Memory B cell (primary cell): ENCODE measurements around the gene ROBO2.

ENCODE experiments used
- ATAC-seq: fragments of 150-1000 bp; cut with Tn5 transposase; 2 replicates; pipeline ENCODE4 v1.10.0; 2021; ENCODE audit warnings: low read depth, mild to moderate bottlenecking, moderate library complexity
- DNase-seq, 2 donors: peaks; one replicate each; pipeline ENCODE4 v3.0.0; 2022; ENCODE audit warnings: low spot score in 2 of 2
- H3K27ac Mint-ChIP-seq: one replicate; pipeline ENCODE4 v1.8.0; 2022; ENCODE audit warnings: mild to moderate bottlenecking, moderate library complexity, mixed read lengths
- H3K27me3 Mint-ChIP-seq: one replicate; pipeline ENCODE4 v1.8.0; 2022; ENCODE audit warnings: mixed read lengths
- H3K36me3 Mint-ChIP-seq: one replicate; pipeline ENCODE4 v1.8.0; 2022; ENCODE audit warnings: mild to moderate bottlenecking, mixed read lengths
- H3K4me1 Mint-ChIP-seq: one replicate; pipeline ENCODE4 v1.8.0; 2022; ENCODE audit warnings: mixed read lengths
- H3K4me3 Mint-ChIP-seq: one replicate; pipeline ENCODE4 v1.8.0; 2022; ENCODE audit warnings: mild to moderate bottlenecking, moderate library complexity, mixed read lengths
- H3K9me3 Mint-ChIP-seq: one replicate; pipeline ENCODE4 v1.8.0; 2022; ENCODE audit warnings: mixed read lengths

The ROBO2 gene

DNA sequence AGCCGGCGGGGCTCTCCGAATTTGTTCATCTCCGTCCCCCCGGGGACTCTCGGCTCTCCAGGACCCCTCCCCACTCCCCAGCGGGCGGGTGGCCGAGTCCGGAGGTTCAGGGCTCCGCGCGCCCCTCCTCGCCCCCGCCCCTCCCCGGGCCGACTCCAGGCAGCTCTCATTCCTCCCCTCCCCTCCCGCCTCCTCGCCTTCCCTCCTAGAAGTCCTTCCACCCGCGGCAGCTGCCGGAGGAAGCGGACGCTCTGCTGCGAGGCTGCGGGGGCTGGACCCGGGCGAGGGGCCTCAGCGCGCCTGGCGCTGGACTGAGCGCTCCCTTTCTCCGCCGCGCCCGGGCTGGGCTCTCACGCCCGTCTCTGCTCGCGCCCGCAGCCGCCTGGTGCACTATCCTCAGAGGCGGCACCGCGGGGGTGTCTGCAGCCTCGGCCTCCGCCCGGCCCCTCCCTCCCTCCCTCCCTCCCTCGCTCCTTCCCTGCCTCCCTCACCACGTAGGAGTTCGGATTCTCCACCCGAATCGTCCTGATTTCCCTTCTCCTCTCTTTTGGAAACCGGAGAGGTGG is at the start of gene ROBO2:
Gene ROBO2 (plus strand): TSS at position 494 of the 566 bp plus-strand sequence. CDS start 687 bp downstream, outside the sequence.
- peaks cover 3% of the 10 kb centered on the region for H3K9me3 Mint-ChIP-seq
- no peaks in the 10 kb centered on the region for H3K4me1 Mint-ChIP-seq
- peaks cover 7% of the 10 kb centered on the region for H3K27me3 Mint-ChIP-seq
- ATAC-seq, result no peak
- H3K36me3 Mint-ChIP-seq, result no peaks in the 10 kb centered on the region
- DNase-seq, result no peak
- no peak within 1 kb of the TSS for H3K27ac Mint-ChIP-seq
- H3K4me3 Mint-ChIP-seq, result no peak within 1 kb of the TSS

GRCh38 chr3:76990606-76991005 is 49.3 kb upstream of the ROBO2 start:
- DNase-seq (no peak), ATAC-seq (no peak)
- no peak overlapping the region for H3K27ac Mint-ChIP-seq
- H3K27me3 Mint-ChIP-seq, result no peaks in the 10 kb centered on the region
- no peak overlapping the region for H3K4me3 Mint-ChIP-seq
- H3K4me1 Mint-ChIP-seq, result no peaks in the 10 kb centered on the region
- no peaks in the 10 kb centered on the region for H3K36me3 Mint-ChIP-seq
- H3K9me3 Mint-ChIP-seq, result peaks cover 2% of the 10 kb centered on the region

DNA sequence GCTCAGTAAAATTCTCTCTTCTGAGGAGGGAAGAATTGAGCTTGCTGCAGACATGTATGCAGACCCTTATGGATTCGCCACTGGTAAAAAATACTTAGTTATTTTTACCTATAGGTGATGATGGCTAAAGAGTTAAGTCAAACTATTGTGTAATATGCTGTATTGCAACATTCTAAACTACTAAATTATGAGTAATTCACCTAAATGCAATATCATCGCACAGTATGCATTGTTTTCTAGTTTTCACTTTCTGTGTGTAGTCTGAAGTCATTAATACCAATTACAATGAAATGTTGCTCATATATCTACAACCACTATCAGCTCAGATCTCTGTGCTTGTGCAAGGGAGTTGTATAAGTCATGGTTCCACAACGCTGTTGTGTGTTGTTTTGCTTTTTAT is 48.7 kb upstream of the ROBO2 start:
- Mint-ChIP-seq H3K4me3 (no peak overlapping the region), H3K4me1 (no peaks in the 10 kb centered on the region), H3K36me3 (no peaks in the 10 kb centered on the region), H3K27me3 (no peaks in the 10 kb centered on the region), H3K27ac (no peak overlapping the region), H3K9me3 (peaks cover 2% of the 10 kb centered on the region)
- DNase-seq, result no peak
- ATAC-seq, result no peak

- no peak for DNase-seq
Measured at GRCh38 chr3:76997733-76998132, 42.2 kb upstream of the ROBO2 start.

DNA sequence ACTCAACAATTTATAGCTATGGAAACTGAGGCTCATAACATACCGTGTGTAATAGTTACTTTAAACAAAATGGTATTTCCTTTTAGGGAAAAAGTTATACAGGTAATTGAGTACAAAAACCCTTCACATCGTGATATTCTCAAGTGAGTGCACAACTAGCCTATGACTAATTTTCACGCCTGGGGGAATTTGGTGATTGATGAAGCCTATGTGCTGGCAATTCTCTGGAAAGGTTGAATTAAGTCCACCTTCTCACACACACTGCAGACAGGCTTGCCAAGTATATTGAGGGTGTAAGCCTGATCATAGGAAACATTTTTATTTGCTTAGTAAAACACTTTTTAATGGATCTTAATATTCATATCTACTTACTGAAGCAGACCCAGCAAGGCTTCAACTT is 41.3 kb upstream of the ROBO2 start:
- H3K9me3 Mint-ChIP-seq, result peaks cover 2% of the 10 kb centered on the region
- ATAC-seq, result no peak

More at GRCh38 chr3:76997733-76998132, 42.2 kb upstream of the ROBO2 start:
- Mint-ChIP-seq H3K27me3 (no peaks in the 10 kb centered on the region), H3K4me3 (no peak overlapping the region), H3K4me1 (no peaks in the 10 kb centered on the region), H3K36me3 (no peaks in the 10 kb centered on the region), H3K27ac (no peak overlapping the region), H3K9me3 (peaks cover 2% of the 10 kb centered on the region)
- no peak for ATAC-seq

GRCh38 chr3:77001062-77001701 is 38.7 kb upstream of the ROBO2 start:
- DNase-seq, result no peak
- Mint-ChIP-seq H3K27ac (no peak overlapping the region), H3K36me3 (no peaks in the 10 kb centered on the region), H3K4me3 (no peak overlapping the region), H3K9me3 (peaks cover 2% of the 10 kb centered on the region), H3K4me1 (no peaks in the 10 kb centered on the region), H3K27me3 (no peaks in the 10 kb centered on the region)
- no peak for ATAC-seq

More for the DNA sequence above, 41.3 kb upstream of the ROBO2 start:
- no peaks in the 10 kb centered on the region for H3K4me1 Mint-ChIP-seq
- H3K27me3 Mint-ChIP-seq, result no peaks in the 10 kb centered on the region
- H3K4me3 Mint-ChIP-seq, result no peak overlapping the region
- H3K36me3 Mint-ChIP-seq, result no peaks in the 10 kb centered on the region
- no peak for DNase-seq
- no peak overlapping the region for H3K27ac Mint-ChIP-seq

- Mint-ChIP-seq H3K27ac (no peak overlapping the region), H3K27me3 (no peaks in the 10 kb centered on the region), H3K4me1 (no peaks in the 10 kb centered on the region), H3K4me3 (no peak overlapping the region), H3K36me3 (no peaks in the 10 kb centered on the region), H3K9me3 (peaks cover 2% of the 10 kb centered on the region)
- ATAC-seq (no peak), DNase-seq (no peak)
Measured at GRCh38 chr3:77014226-77014625, 25.7 kb upstream of the ROBO2 start.

GRCh38 chr3:77025471-77025870 is 14.4 kb upstream of the ROBO2 start:
- H3K9me3 Mint-ChIP-seq, result peaks cover 10% of the 10 kb centered on the region
- no peak overlapping the region for H3K4me3 Mint-ChIP-seq
- DNase-seq, result no peak
- no peaks in the 10 kb centered on the region for H3K27me3 Mint-ChIP-seq
- no peak for ATAC-seq
- H3K4me1 Mint-ChIP-seq, result no peaks in the 10 kb centered on the region
- H3K27ac Mint-ChIP-seq, result no peak overlapping the region
- H3K36me3 Mint-ChIP-seq, result no peaks in the 10 kb centered on the region

- H3K4me3 Mint-ChIP-seq, result no peak overlapping the region
Measured at GRCh38 chr3:77026904-77027634, 12.8 kb upstream of the ROBO2 start.

GRCh38 chr3:77028005-77028404 is 11.9 kb upstream of the ROBO2 start:
- H3K36me3 Mint-ChIP-seq, result no peaks in the 10 kb centered on the region
- H3K9me3 Mint-ChIP-seq, result peaks cover 10% of the 10 kb centered on the region
- DNase-seq (no peak), ATAC-seq (no peak)
- H3K4me3 Mint-ChIP-seq, result no peak overlapping the region
- no peaks in the 10 kb centered on the region for H3K4me1 Mint-ChIP-seq
- no peaks in the 10 kb centered on the region for H3K27me3 Mint-ChIP-seq
- H3K27ac Mint-ChIP-seq, result no peak overlapping the region

More at GRCh38 chr3:77026904-77027634, 12.8 kb upstream of the ROBO2 start:
- H3K27me3 Mint-ChIP-seq, result no peaks in the 10 kb centered on the region
- peaks cover 10% of the 10 kb centered on the region for H3K9me3 Mint-ChIP-seq
- H3K4me1 Mint-ChIP-seq, result no peaks in the 10 kb centered on the region
- H3K36me3 Mint-ChIP-seq, result no peaks in the 10 kb centered on the region
- DNase-seq (no peak), ATAC-seq (no peak)
- H3K27ac Mint-ChIP-seq, result no peak overlapping the region

DNA sequence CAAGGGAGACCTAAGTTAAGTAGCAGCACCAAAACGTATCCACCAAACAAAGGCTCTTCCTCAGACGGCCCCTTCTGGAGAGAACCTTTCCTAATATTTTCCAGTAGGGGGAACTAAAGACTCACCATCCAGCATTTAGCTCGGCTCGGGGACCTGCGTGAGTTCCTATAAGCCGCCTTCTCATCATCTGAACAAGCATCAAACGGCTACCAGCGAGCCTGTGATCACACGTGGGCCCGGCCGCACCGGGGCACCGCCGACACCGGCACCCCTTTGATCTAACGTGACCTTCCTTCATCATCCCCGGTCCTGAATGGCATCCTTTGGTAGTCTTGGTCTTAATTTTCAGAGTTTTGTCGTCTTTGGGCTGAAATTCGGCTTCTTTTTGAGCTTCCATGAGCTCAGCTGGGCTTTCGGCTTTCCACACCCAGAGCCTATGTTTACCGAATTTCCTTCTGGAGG is 1.4 kb upstream of the ROBO2 start:
- Mint-ChIP-seq H3K27ac (no peak overlapping the region), H3K27me3 (peaks cover 7% of the 10 kb centered on the region), H3K36me3 (no peaks in the 10 kb centered on the region), H3K4me1 (no peaks in the 10 kb centered on the region), H3K9me3 (peaks cover 3% of the 10 kb centered on the region), H3K4me3 (no peak overlapping the region)
- no peak for ATAC-seq
- no peak for DNase-seq

DNA sequence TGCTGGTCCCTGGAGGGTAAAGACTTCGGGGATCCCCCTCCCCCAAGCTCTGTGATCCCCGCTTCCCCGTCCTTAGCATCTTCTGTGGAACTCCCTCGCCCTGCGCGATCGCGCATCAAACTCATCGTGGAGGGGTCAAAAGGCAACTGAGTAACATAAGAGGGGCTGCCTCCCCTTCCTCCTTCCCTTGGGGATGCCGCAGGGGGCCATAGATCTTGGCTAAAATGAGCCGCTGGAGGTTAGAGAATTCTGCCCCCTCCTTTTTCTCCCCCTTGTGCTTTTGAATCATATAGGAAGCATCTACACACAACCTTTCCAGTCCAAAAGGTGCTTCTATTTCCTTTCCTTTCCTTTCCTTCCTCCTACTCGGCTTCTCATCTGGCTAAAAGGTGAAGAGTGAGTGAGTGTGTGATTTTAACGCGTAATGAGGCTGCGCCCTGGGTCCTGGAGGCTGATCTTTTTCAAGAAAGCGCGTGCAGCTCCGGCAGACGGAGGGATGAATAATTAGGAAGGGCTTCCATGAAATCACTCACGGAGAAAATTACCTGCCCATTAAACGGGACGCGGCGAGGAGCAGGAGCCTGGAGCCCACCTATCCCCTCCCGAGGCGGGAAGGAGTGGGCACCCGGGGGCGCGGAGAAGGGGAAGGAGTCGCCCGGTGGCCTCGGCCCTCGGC is 831 bp upstream of the ROBO2 start:
- Mint-ChIP-seq H3K36me3 (no peaks in the 10 kb centered on the region), H3K27ac (no peak overlapping the region), H3K9me3 (peaks cover 3% of the 10 kb centered on the region), H3K4me3 (no peak overlapping the region), H3K27me3 (peaks cover 7% of the 10 kb centered on the region), H3K4me1 (no peaks in the 10 kb centered on the region)
- DNase-seq (no peak), ATAC-seq (no peak)

DNA sequence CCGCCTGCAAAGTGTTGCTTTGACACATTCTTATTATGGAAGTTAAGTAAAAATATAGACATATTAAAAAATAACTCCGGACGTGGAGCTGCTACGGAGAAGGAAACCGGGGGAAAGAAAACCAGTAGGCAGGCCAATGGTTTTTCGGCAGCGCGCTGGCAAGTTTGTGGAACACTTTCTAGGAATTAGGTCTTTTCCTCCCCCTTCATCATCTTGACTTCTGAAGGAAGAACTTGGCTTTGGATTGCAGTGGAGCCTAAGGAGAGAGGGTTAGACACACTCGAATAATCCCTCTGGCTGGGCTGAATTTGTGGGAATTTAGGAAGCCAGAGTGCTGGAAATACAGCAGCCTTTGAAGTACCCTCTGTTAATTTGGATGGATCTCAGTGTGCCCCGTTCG is 317 bp downstream of the ROBO2 start:
- DNase-seq, result no peak
- Mint-ChIP-seq H3K9me3 (peaks cover 3% of the 10 kb centered on the region), H3K27me3 (peaks cover 7% of the 10 kb centered on the region), H3K4me3 (no peak overlapping the region), H3K36me3 (no peaks in the 10 kb centered on the region), H3K4me1 (no peaks in the 10 kb centered on the region), H3K27ac (no peak overlapping the region)
- ATAC-seq, result no peak
